Retinal pigment epithelial cell (primary cell): Measurements from ENCODE around the gene RAB22A.

ENCODE experiments used
- DNase-seq: peaks from one replicate; pipeline ENCODE4 v3.0.0-alpha.2; 2010; ENCODE audit warnings: low read depth
- H3K4me3 ChIP-seq: 2 replicates; pipeline ENCODE4 v1.5.1; 2011; ENCODE audit warnings: mild to moderate bottlenecking, low read length, control low read depth, moderate library complexity
- TF ChIP-seq, protein P1 (sequence below): conservative IDR thresholded peaks from 2 replicates; pipeline ENCODE4 v1.5.1; 2011; ENCODE audit warnings: low read depth, low read length, control low read depth, inconsistent platforms

The RAB22A gene

DNA sequence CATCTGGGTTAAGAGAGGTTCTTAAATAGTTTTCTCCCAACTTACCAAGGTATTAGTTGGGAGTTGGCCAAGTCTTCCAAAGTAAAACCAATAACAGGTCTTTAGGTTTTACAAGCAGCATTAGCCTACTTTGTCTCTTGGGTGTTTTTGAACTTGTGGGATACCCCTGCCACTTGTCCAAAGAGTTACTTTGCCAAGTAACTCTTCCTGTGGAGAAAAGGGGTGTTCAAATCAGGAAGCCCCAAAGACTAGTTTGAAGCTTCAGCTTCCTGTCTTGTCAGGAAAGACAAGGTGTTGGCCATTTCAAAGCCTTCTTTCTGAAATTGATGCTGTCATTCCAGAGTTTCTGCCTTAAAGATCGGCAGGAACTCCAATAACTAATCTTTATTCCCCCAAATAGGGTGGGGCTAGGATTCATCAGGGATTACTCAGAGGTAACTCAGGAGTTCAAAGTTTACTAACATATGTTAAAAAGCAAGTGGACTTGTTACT, 822 bp downstream of the RAB22A start:
- TF ChIP-seq, protein P1, sequence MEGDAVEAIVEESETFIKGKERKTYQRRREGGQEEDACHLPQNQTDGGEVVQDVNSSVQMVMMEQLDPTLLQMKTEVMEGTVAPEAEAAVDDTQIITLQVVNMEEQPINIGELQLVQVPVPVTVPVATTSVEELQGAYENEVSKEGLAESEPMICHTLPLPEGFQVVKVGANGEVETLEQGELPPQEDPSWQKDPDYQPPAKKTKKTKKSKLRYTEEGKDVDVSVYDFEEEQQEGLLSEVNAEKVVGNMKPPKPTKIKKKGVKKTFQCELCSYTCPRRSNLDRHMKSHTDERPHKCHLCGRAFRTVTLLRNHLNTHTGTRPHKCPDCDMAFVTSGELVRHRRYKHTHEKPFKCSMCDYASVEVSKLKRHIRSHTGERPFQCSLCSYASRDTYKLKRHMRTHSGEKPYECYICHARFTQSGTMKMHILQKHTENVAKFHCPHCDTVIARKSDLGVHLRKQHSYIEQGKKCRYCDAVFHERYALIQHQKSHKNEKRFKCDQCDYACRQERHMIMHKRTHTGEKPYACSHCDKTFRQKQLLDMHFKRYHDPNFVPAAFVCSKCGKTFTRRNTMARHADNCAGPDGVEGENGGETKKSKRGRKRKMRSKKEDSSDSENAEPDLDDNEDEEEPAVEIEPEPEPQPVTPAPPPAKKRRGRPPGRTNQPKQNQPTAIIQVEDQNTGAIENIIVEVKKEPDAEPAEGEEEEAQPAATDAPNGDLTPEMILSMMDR = no peak
- peak overlapping the region; percentile 89 for H3K4me3 ChIP-seq
- DNase-seq = no peak

DNA sequence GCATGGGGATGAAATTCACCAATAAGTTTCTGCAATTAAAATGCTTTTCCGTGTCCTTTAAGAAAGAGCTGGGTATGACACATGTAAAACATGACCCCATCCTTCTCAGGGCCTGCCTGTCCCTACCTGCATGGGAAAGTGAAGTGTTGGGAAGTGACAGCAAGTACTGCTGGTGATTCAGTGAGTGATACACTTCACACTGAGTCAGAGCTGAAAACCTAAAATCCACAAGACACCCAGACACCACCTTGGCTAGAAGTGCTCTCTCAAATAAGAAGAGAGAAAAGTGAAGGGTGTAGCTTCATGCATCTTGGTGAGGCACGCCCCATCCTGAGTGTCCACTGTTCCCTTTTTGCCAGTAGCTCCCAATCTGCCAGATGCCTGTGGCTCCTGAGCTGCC, 3.3 kb downstream of the RAB22A start:
- TF ChIP-seq, protein P1 = no peak
- no peak for DNase-seq
- H3K4me3 ChIP-seq = no peak overlapping the region

DNA sequence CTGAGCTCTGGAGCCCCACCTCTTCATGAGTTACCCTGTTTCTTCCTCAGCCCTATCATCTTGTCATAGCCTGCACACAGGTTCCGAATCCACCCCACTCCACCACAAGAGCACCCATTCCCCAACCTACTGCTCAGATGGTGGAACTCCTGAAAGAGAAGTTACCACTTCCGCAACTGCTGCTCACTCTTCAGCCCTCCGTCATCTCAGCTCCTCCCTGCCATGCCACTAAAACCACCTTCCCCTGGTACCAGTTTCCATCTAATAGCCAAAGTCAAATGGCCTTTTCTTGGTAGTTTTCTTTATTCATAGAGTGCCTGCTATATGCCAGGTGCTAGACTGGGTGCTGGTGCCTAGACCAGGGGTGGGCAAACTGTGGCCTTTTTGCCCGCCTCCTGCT, 3.9 kb downstream of the RAB22A start:
- no peak overlapping the region for H3K4me3 ChIP-seq
- DNase-seq = no peak
- TF ChIP-seq, protein P1 = no peak

DNA sequence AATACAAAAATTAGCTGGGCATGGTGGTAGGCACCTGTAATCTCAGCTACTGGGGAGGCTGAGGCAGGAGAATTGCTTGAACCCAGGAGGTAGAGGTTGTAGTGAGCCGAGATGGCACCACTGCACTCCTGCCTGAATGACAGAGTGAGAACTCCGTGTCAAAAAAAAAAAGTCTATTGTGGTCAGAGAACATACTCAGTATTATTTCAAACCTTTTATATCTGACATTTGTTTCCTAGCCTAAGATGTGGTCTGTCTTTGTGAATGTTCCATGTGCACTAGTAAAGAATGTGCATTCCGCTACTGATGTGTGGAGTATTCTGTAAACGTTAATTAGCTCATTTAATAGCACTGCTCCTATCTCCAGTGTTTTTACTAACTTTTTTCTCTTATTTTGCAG, 11.7 kb downstream of the RAB22A start:
- no peak overlapping the region for H3K4me3 ChIP-seq
- TF ChIP-seq, protein P1 = no peak
- DNase-seq = no peak

DNA sequence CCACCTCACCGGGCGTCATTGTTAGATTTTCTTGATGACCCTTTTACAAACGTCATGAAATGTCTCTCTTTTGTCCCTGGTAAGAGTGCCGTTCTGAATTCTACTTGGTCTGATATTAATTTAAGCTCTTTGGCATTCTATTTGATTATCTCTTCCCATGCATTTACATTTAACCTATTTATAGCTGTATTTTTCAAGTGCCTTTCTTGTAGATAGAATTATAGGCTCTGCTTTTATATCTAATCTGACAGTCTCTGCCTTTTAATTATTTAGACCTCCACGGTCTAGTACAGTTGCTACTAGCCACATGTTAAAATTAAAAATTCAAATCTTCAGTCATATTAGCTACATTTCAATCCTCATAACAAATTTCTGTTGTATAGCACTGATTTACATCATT, 12.6 kb downstream of the RAB22A start:
- H3K4me3 ChIP-seq = no peak overlapping the region
- TF ChIP-seq, protein P1 = no peak
- DNase-seq = no peak

DNA sequence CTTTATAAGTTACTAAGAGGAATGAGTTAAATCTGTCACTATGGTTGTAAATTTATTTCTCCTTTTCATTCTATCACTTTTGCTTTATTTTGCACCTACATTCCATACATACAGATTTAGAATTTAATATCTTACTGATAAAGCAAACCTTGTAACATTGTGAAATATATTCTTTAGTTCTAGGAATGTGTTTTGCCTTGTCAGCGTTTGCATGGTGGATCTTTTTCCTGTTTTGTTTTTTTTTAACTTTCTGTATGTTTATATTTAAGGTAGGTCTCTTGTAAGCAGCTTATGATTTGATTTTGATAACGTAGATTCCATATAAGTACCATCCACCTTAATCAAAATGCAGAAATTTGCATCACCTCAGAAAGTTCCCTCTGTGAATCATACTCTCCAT, 16.4 kb downstream of the RAB22A start:
- DNase-seq = no peak
- TF ChIP-seq, protein P1 = no peak
- no peak overlapping the region for H3K4me3 ChIP-seq

DNA sequence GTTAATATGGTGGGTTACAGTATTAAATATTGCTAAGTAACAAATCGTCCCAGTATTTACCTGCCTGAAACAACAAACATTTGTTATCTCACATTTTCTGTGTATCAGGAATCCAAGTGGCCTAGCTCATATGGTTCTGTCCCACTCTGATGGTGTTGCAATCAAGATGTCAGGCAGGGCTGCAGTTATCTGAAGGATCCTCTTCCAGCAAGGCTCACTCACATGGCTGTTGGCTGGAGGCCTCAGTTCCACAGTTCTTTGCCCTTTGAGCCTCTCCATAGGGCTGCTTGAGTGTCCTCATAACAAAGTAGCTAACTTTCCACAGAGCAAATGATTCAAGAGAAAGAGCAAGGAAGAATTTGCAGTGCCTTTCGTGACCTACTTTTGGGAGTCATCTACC, 17.7 kb downstream of the RAB22A start:
- no peak for DNase-seq
- TF ChIP-seq, protein P1 = no peak
- no peak overlapping the region for H3K4me3 ChIP-seq
